ENCODE data around the gene HYDIN.

DNA sequence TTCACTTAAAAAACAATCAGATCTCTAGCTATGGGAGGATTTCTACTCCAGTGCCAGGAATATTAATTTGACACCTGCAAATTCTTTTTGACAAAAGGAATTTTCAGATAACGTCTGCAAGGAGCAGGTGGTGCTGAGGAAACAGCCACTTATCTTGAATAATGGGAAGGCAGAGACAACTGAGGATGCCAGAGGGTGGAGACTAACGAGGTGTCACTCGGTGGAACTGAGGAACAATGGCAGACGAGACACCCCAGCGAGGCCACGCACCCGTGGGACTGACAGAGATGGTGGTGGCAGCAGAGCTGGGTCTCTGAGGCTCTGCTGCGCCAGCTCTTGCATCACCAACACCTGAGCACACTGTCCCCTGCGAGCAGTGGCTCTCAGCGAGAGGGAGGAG lies 471.7 kb downstream of the HYDIN start:
- TF ChIP-seq, protein P1, sequence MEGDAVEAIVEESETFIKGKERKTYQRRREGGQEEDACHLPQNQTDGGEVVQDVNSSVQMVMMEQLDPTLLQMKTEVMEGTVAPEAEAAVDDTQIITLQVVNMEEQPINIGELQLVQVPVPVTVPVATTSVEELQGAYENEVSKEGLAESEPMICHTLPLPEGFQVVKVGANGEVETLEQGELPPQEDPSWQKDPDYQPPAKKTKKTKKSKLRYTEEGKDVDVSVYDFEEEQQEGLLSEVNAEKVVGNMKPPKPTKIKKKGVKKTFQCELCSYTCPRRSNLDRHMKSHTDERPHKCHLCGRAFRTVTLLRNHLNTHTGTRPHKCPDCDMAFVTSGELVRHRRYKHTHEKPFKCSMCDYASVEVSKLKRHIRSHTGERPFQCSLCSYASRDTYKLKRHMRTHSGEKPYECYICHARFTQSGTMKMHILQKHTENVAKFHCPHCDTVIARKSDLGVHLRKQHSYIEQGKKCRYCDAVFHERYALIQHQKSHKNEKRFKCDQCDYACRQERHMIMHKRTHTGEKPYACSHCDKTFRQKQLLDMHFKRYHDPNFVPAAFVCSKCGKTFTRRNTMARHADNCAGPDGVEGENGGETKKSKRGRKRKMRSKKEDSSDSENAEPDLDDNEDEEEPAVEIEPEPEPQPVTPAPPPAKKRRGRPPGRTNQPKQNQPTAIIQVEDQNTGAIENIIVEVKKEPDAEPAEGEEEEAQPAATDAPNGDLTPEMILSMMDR (IDR thresholded peaks at IDR 0.05; ENCODE audit: low read depth, low read length) = no peak
- TF ChIP-seq EZH2phosphoT487 (IDR thresholded peaks at IDR 0.05; ENCODE audit: low read depth) = no peak

Data from OCI-LY3 (cell line).